ENCODE results near the gene GALNT6.

GRCh38 chr12:51409846-51410245 is 18.6 kb upstream of the GALNT6 start:
- TF ChIP-seq REST (IDR thresholded peaks at IDR 0.05; ENCODE audit: insufficient read depth in 1 of 2, low read depth in 2 of 2, low read length in 2 of 2) (no peak), TAF1 (IDR thresholded peaks at IDR 0.05; ENCODE audit: borderline replicate concordance, insufficient read depth, low read length) (no peak), SIN3A (IDR thresholded peaks at IDR 0.05; ENCODE audit: borderline replicate concordance, insufficient read depth, low read length) (no peak), POLR2AphosphoS5 (IDR thresholded peaks at IDR 0.05; ENCODE audit: low read depth, low read length) (no peak), FOXP2 (optimal IDR thresholded peaks at IDR 0.05; ENCODE audit: borderline replicate concordance, extremely low read depth, extremely low read length, insufficient read depth) (no peak)
